Cardiac muscle cell (in vitro differentiated cells and primary cell): ENCODE measurements around the gene MAPT. TPM values are rescaled to one million over a fixed set of nuclear protein-coding genes. Genes with fewer than 3 reads are reported as not detected.

Experiments used
- DNase-seq, 2 donors: peaks; one replicate each; pipeline versions ENCODE4 v3.0.0 to v3.0.0-alpha.2; 2010 to 2017; ENCODE audit warnings: low read depth in 1 of 2, low spot score in 1 of 2
- H3K27ac ChIP-seq: fragments of 200-600 bp; sonication (generic); 2 replicates; pipeline ENCODE4 v1.5.1; 2016
- H3K27me3 ChIP-seq: fragments of 200-600 bp; sonication (generic); 2 replicates; pipeline ENCODE4 v1.6.0; 2016; ENCODE audit warnings: control low read depth
- H3K36me3 ChIP-seq: fragments of 200-600 bp; sonication (generic); 2 replicates; pipeline ENCODE4 v1.5.1; 2016; ENCODE audit warnings: control low read depth
- H3K4me1 ChIP-seq: fragments of 200-600 bp; sonication (generic); 2 replicates; pipeline ENCODE4 v1.8.1; 2017; ENCODE audit warnings: low read depth, mild to moderate bottlenecking, mixed run types
- H3K4me3 ChIP-seq: fragments of 200-600 bp; sonication (generic); 2 replicates; pipeline ENCODE4 v1.5.1; 2016; ENCODE audit warnings: mild to moderate bottlenecking
- H3K9me3 ChIP-seq: fragments of 200-600 bp; sonication (generic); 2 replicates; pipeline ENCODE4 v1.5.1; 2017; ENCODE audit warnings: low read depth, mild to moderate bottlenecking, control low read depth
- CTCF ChIP-seq: IDR thresholded peaks from 2 replicates; pipeline ENCODE4 v1.5.1; 2012; ENCODE audit warnings: low read depth, mild to moderate bottlenecking, low read length
- polyA plus RNA-seq: library from polyadenylated mRNA; unstranded; fragments of >200 nt; fragmentation: Nextera tagmentation; extraction: Ambion mirVana; gene quantifications from 2 replicates; pipeline ENCODE4 v1.2.1, GENCODE V29; 2016
- total RNA-seq: library from RNA; depleted of rRNA; stranded (reverse); fragments of >200 nt; gene quantifications from 2 replicates; pipeline ENCODE4 v1.2.3, GENCODE V29; 2016

MAPT gene
- total and polyA plus RNA-seq, 2 experiments from 2014 or later = 1.3 to 1.9 TPM

- peaks cover 92% of the 10 kb centered on the region for H3K36me3 ChIP-seq
- no peak for DNase-seq
- H3K27ac ChIP-seq = no peak overlapping the region
These were observed 140.9 kb downstream of the MAPT start for GRCh38 chr17:46035112-46035818.

GRCh38 chr17:46036491-46036890 is 142.1 kb downstream of the MAPT start:
- Histone ChIP-seq H3K4me1 (no peaks in the 10 kb centered on the region), H3K27me3 (no peaks in the 10 kb centered on the region), H3K4me3 (no peak overlapping the region), H3K27ac (no peak overlapping the region), H3K9me3 (no peaks in the 10 kb centered on the region), H3K36me3 (peaks cover 94% of the 10 kb centered on the region)
- no peak for TF ChIP-seq CTCF
- no peak for DNase-seq

More at GRCh38 chr17:46035112-46035818, 140.9 kb downstream of the MAPT start:
- no peaks in the 10 kb centered on the region for H3K27me3 ChIP-seq
- no peaks in the 10 kb centered on the region for H3K4me1 ChIP-seq
- H3K4me3 ChIP-seq = no peak overlapping the region
- TF ChIP-seq CTCF = no peak
- H3K9me3 ChIP-seq = no peaks in the 10 kb centered on the region

GRCh38 chr17:46037722-46038255 is 143.4 kb downstream of the MAPT start:
- no peak overlapping the region for H3K4me3 ChIP-seq
- H3K27me3 ChIP-seq = no peaks in the 10 kb centered on the region
- H3K36me3 ChIP-seq = peaks cover 91% of the 10 kb centered on the region
- no peak for TF ChIP-seq CTCF
- H3K27ac ChIP-seq = no peak overlapping the region
- H3K9me3 ChIP-seq = no peaks in the 10 kb centered on the region
- H3K4me1 ChIP-seq = no peaks in the 10 kb centered on the region
- DNase-seq = no peak

GRCh38 chr17:46038414-46038813 is 144.1 kb downstream of the MAPT start:
- Histone ChIP-seq H3K27ac (no peak overlapping the region), H3K4me1 (no peaks in the 10 kb centered on the region), H3K36me3 (peaks cover 91% of the 10 kb centered on the region), H3K4me3 (no peak overlapping the region), H3K9me3 (no peaks in the 10 kb centered on the region), H3K27me3 (no peaks in the 10 kb centered on the region)
- TF ChIP-seq CTCF = no peak
- no peak for DNase-seq

GRCh38 chr17:46038937-46039336 is 144.6 kb downstream of the MAPT start:
- no peak for DNase-seq
- TF ChIP-seq CTCF = no peak
- Histone ChIP-seq H3K36me3 (peaks cover 85% of the 10 kb centered on the region), H3K27me3 (no peaks in the 10 kb centered on the region), H3K9me3 (no peaks in the 10 kb centered on the region), H3K27ac (no peak overlapping the region), H3K4me1 (no peaks in the 10 kb centered on the region), H3K4me3 (no peak overlapping the region)
